Activated naive CD8-positive, alpha-beta T cell treated with anti-CD3 and anti-CD28 coated beads, Interleukin-2, amount 10 ng/mL, durations not matched to agents 7 days and 5 days (primary cell): ENCODE measurements around the gene ARL10. TPM values are rescaled to one million over a fixed set of nuclear protein-coding genes. Genes with fewer than 3 reads are reported as not detected.

Experiments
- ATAC-seq: fragments of 150-1000 bp; cut with Tn5 transposase; one replicate; pipeline ENCODE4 v1.10.0; 2021; ENCODE audit warnings: low read depth, moderate library complexity
- POLR2A ChIA-PET: fragments of 350-600 bp; sonication (Branson Sonifier 250); formaldehyde crosslinking; loops from one replicate; lab custom pipeline; 2021; ENCODE audit warnings: antibody characterized with exemption; lab: Charles Lee
- DNase-seq: peaks from one replicate; pipeline ENCODE4 v3.0.0; 2021
- H3K27ac Mint-ChIP-seq: one replicate; pipeline ENCODE4 v1.8.0; 2022; ENCODE audit warnings: mild to moderate bottlenecking, mixed read lengths
- H3K27me3 Mint-ChIP-seq: one replicate; pipeline ENCODE4 v1.8.0; 2022; ENCODE audit warnings: mild to moderate bottlenecking, moderate library complexity, mixed read lengths
- H3K36me3 Mint-ChIP-seq: one replicate; pipeline ENCODE4 v1.8.0; 2021; ENCODE audit warnings: mild to moderate bottlenecking, mixed read lengths
- H3K4me1 Mint-ChIP-seq: one replicate; pipeline ENCODE4 v1.8.0; 2021; ENCODE audit warnings: mixed read lengths
- H3K4me3 Mint-ChIP-seq: one replicate; pipeline ENCODE4 v1.8.0; 2022; ENCODE audit warnings: mild to moderate bottlenecking, moderate library complexity, mixed read lengths
- H3K9me3 Mint-ChIP-seq: one replicate; pipeline ENCODE4 v1.8.0; 2021; ENCODE audit warnings: mixed read lengths
- total RNA-seq, 2 experiments: library from RNA; stranded (reverse); gene quantifications; one replicate each; pipeline ENCODE4 v1.2.3, GENCODE V29; 2021

Gene ARL10
- total RNA-seq, 2 experiments from 2014 or later, result 10.5 to 12.5 TPM

- Mint-ChIP-seq H3K4me1 (peaks cover 25% of the 10 kb centered on the region), H3K4me3 (no peak overlapping the region), H3K27me3 (no peaks in the 10 kb centered on the region), H3K36me3 (no peaks in the 10 kb centered on the region), H3K27ac (no peak overlapping the region), H3K9me3 (no peaks in the 10 kb centered on the region)
- POLR2A ChIA-PET, result no interaction called here
- ATAC-seq, result no peak
- no peak for DNase-seq
Observed at GRCh38 chr5:176413709-176414191, 48.5 kb downstream of the ARL10 start.

GRCh38 chr5:176414704-176415103 lies 49.4 kb downstream of the ARL10 start:
- H3K4me3 Mint-ChIP-seq, result peak overlapping the region; percentile 84
- peaks cover 4% of the 10 kb centered on the region for H3K27me3 Mint-ChIP-seq
- H3K9me3 Mint-ChIP-seq, result no peaks in the 10 kb centered on the region
- H3K4me1 Mint-ChIP-seq, result peaks cover 25% of the 10 kb centered on the region
- ATAC-seq (no peak), DNase-seq (no peak)
- POLR2A ChIA-PET, result interaction anchor here (1.2 kb wide), 1 partner anchor 53 kb away, joined by 3 read pairs; the partner anchor contains the start of gene KIAA1191
- H3K36me3 Mint-ChIP-seq, result no peaks in the 10 kb centered on the region
- no peak overlapping the region for H3K27ac Mint-ChIP-seq

- H3K36me3 Mint-ChIP-seq, result no peaks in the 10 kb centered on the region
- POLR2A ChIA-PET, result interaction anchor here (0.5 to 3.1 kb wide), 12 partner anchors 10 to 182 kb away, joined by 3 to 20 read pairs (median 6); partner anchors contain the start of genes HIGD2A, KIAA1191, NOP16 and RNF44
- no peaks in the 10 kb centered on the region for H3K9me3 Mint-ChIP-seq
- peaks cover 25% of the 10 kb centered on the region for H3K4me1 Mint-ChIP-seq
- DNase-seq (no peak), ATAC-seq (no peak)
- peak overlapping the region; percentile 84 for H3K4me3 Mint-ChIP-seq
- H3K27me3 Mint-ChIP-seq, result peaks cover 11% of the 10 kb centered on the region
- peak overlapping the region; percentile 7 for H3K27ac Mint-ChIP-seq
Observed at GRCh38 chr5:176415240-176415951, 50.1 kb downstream of the ARL10 start.

GRCh38 chr5:176415952-176416924 lies 51.0 kb downstream of the ARL10 start, which contains the start of gene CLTB:
Gene CLTB (minus strand): TSS chr5:176416539. CDS start chr5:176416363, 176 bp downstream.
- Mint-ChIP-seq H3K36me3 (no peaks in the 10 kb centered on the region), H3K4me1 (peaks cover 24% of the 10 kb centered on the region), H3K4me3 (peak within 1 kb of the TSS; percentile 84), H3K27me3 (peaks cover 17% of the 10 kb centered on the region), H3K27ac (peak within 1 kb of the TSS; percentile 77), H3K9me3 (no peaks in the 10 kb centered on the region)
- POLR2A ChIA-PET, result interaction anchor here (0.5 to 3.1 kb wide), 15 partner anchors 10 to 233 kb away, joined by 3 to 20 read pairs (median 5); partner anchors contain the start of genes HIGD2A, KIAA1191, NOP16 and RNF44
- ATAC-seq (peak; percentile 96), DNase-seq (peak; percentile 89)

- Mint-ChIP-seq H3K9me3 (no peaks in the 10 kb centered on the region), H3K27me3 (peaks cover 24% of the 10 kb centered on the region), H3K4me3 (peak overlapping the region; percentile 64), H3K4me1 (peaks cover 22% of the 10 kb centered on the region), H3K27ac (peak overlapping the region; percentile 12), H3K36me3 (no peaks in the 10 kb centered on the region)
- DNase-seq (no peak), ATAC-seq (no peak)
- POLR2A ChIA-PET, result interaction anchor here (0.9 to 3.1 kb wide), 6 partner anchors 28 to 233 kb away, joined by 3 to 20 read pairs (median 8); partner anchors contain the start of genes HIGD2A, NOP16 and RNF44
Observed at GRCh38 chr5:176416965-176417364, 51.7 kb downstream of the ARL10 start.

- ATAC-seq (no peak), DNase-seq (no peak)
- POLR2A ChIA-PET, result interaction anchor here (3.1 kb wide), 1 partner anchor 125 kb away, joined by 20 read pairs; no protein-coding TSS in a partner anchor
- peaks cover 20% of the 10 kb centered on the region for H3K4me1 Mint-ChIP-seq
- H3K27ac Mint-ChIP-seq, result no peak overlapping the region
- no peaks in the 10 kb centered on the region for H3K36me3 Mint-ChIP-seq
- H3K4me3 Mint-ChIP-seq, result no peak overlapping the region
- no peaks in the 10 kb centered on the region for H3K9me3 Mint-ChIP-seq
- H3K27me3 Mint-ChIP-seq, result peaks cover 26% of the 10 kb centered on the region
Observed at GRCh38 chr5:176418251-176418650, 53.0 kb downstream of the ARL10 start.

GRCh38 chr5:176420086-176420485 lies 54.8 kb downstream of the ARL10 start:
- H3K27me3 Mint-ChIP-seq, result peaks cover 26% of the 10 kb centered on the region
- peaks cover 11% of the 10 kb centered on the region for H3K4me1 Mint-ChIP-seq
- POLR2A ChIA-PET, result no interaction called here
- H3K27ac Mint-ChIP-seq, result no peak overlapping the region
- H3K4me3 Mint-ChIP-seq, result no peak overlapping the region
- no peak for DNase-seq
- no peaks in the 10 kb centered on the region for H3K36me3 Mint-ChIP-seq
- H3K9me3 Mint-ChIP-seq, result peaks cover 1% of the 10 kb centered on the region
- ATAC-seq, result no peak

- Mint-ChIP-seq H3K36me3 (peaks cover 5% of the 10 kb centered on the region), H3K9me3 (peaks cover 7% of the 10 kb centered on the region), H3K27ac (no peak overlapping the region), H3K4me3 (no peak overlapping the region), H3K27me3 (peaks cover 32% of the 10 kb centered on the region), H3K4me1 (peaks cover 5% of the 10 kb centered on the region)
- no peak for DNase-seq
- POLR2A ChIA-PET, result no interaction called here
- no peak for ATAC-seq
Observed at GRCh38 chr5:176420972-176421544, 55.8 kb downstream of the ARL10 start.

- Mint-ChIP-seq H3K27me3 (peaks cover 34% of the 10 kb centered on the region), H3K27ac (no peak overlapping the region), H3K4me1 (peaks cover 5% of the 10 kb centered on the region), H3K4me3 (no peak overlapping the region), H3K9me3 (peaks cover 8% of the 10 kb centered on the region), H3K36me3 (peaks cover 7% of the 10 kb centered on the region)
- POLR2A ChIA-PET, result interaction anchor here (0.6 kb wide), 1 partner anchor 52 kb away, joined by 3 read pairs; no protein-coding TSS in a partner anchor
- ATAC-seq, result no peak
- DNase-seq, result no peak
Observed at GRCh38 chr5:176424181-176424580, 58.9 kb downstream of the ARL10 start.

GRCh38 chr5:176425138-176425537 lies 59.9 kb downstream of the ARL10 start:
- POLR2A ChIA-PET, result interaction anchor here (0.6 kb wide), 1 partner anchor 107 kb away, joined by 6 read pairs; no protein-coding TSS in a partner anchor
- Mint-ChIP-seq H3K9me3 (peaks cover 8% of the 10 kb centered on the region), H3K4me1 (peaks cover 8% of the 10 kb centered on the region), H3K27me3 (peaks cover 26% of the 10 kb centered on the region), H3K36me3 (peaks cover 7% of the 10 kb centered on the region), H3K4me3 (no peak overlapping the region), H3K27ac (no peak overlapping the region)
- ATAC-seq, result no peak
- DNase-seq, result no peak

- ATAC-seq (no peak), DNase-seq (no peak)
- H3K4me3 Mint-ChIP-seq, result no peak overlapping the region
- H3K9me3 Mint-ChIP-seq, result peaks cover 10% of the 10 kb centered on the region
- H3K27ac Mint-ChIP-seq, result no peak overlapping the region
- H3K27me3 Mint-ChIP-seq, result peaks cover 19% of the 10 kb centered on the region
- POLR2A ChIA-PET, result interaction anchor here (0.6 to 0.7 kb wide), 2 partner anchors 10 to 107 kb away, joined by 3 to 6 read pairs; partner anchors contain the start of gene CLTB
- peaks cover 14% of the 10 kb centered on the region for H3K4me1 Mint-ChIP-seq
- peaks cover 9% of the 10 kb centered on the region for H3K36me3 Mint-ChIP-seq
Observed at GRCh38 chr5:176425791-176426190, 60.5 kb downstream of the ARL10 start.

GRCh38 chr5:176426876-176427275 lies 61.6 kb downstream of the ARL10 start:
- ATAC-seq, result no peak
- H3K36me3 Mint-ChIP-seq, result peaks cover 9% of the 10 kb centered on the region
- peaks cover 11% of the 10 kb centered on the region for H3K27me3 Mint-ChIP-seq
- no peak overlapping the region for H3K27ac Mint-ChIP-seq
- H3K4me3 Mint-ChIP-seq, result no peak overlapping the region
- no peak for DNase-seq
- H3K9me3 Mint-ChIP-seq, result peaks cover 10% of the 10 kb centered on the region
- peaks cover 14% of the 10 kb centered on the region for H3K4me1 Mint-ChIP-seq
- POLR2A ChIA-PET, result interaction anchor here (0.6 kb wide), 1 partner anchor 130 kb away, joined by 3 read pairs; no protein-coding TSS in a partner anchor
